SK-N-SH (cell line): Measurements from ENCODE around the gene HSPE1. TPM values are rescaled to one million over a fixed set of nuclear protein-coding genes. Genes with fewer than 3 reads are reported as not detected.

Experiments used
- CTCF ChIA-PET: fragments of 300-600, 350-600 bp; formaldehyde crosslinking; extraction: SDS; loops from one replicate; lab custom pipeline; 2021; lab: Yijun Ruan, JAX
- POLR2A ChIA-PET: fragments of 350-600 bp; sonication (Branson Sonifier 250); formaldehyde crosslinking; extraction: SDS; loops from one replicate; lab custom pipeline; 2020; ENCODE audit warnings: antibody characterized with exemption, inconsistent platforms; lab: Yijun Ruan, JAX
- DNase-seq: peaks from one replicate; pipeline ENCODE4 v3.0.0; 2012
- H2AFZ ChIP-seq: fragments of 200-600 bp; sonication (generic); 2 replicates; pipeline ENCODE4 v1.8.1; 2016; ENCODE audit warnings: antibody characterized with exemption, mild to moderate bottlenecking, low read depth
- H3F3A ChIP-seq: fragments of 200-600 bp; sonication (generic); replicated peaks from 2 replicates; pipeline ENCODE3; 2016; ENCODE audit warnings: antibody characterized with exemption, mild to moderate bottlenecking; ENCODE audit not compliant: insufficient read depth
- H3K27ac ChIP-seq, 2 experiments: fragments of 200-500 bp in 1 of 2; fragments of 200-600 bp in 1 of 2; sonication (Bioruptor generic) in 1 of 2; sonication (generic), shearing (Covaris generic) in 1 of 2; 2 replicates each; pipeline versions ENCODE4 v1.5.1 to v1.6.1; 2014 to 2016; ENCODE audit warnings: low read depth in 2 of 2, inconsistent platforms in 1 of 2, low read length in 1 of 2, mild to moderate bottlenecking in 1 of 2, mixed read lengths in 1 of 2
- H3K27me3 ChIP-seq: fragments of 200-600 bp; sonication (generic), shearing (Covaris generic); 2 replicates; pipeline ENCODE4 v1.6.1; 2016; ENCODE audit warnings: mixed run types; ENCODE audit not compliant: insufficient read depth
- H3K36me3 ChIP-seq, 2 experiments: fragments of 200-500 bp in 1 of 2; fragments of 200-600 bp in 1 of 2; sonication (Bioruptor generic) in 1 of 2; sonication (generic) in 1 of 2; replicated peaks in 1 of 2; 2 replicates each; pipeline versions ENCODE3 to v1.5.1; 2014 to 2016; ENCODE audit warnings: low read length in 1 of 2, mild to moderate bottlenecking in 1 of 2; ENCODE audit not compliant: insufficient read depth in 2 of 2, control insufficient read depth in 1 of 2
- H3K4me1 ChIP-seq, 2 experiments: fragments of 200-500 bp in 1 of 2; fragments of 200-600 bp in 1 of 2; sonication (Bioruptor generic) in 1 of 2; sonication (generic), shearing (Covaris generic) in 1 of 2; 2 replicates each; pipeline versions ENCODE4 v1.5.1 to v1.6.1; 2014 to 2016; ENCODE audit warnings: low read depth in 1 of 2, low read length in 1 of 2, mixed run types in 1 of 2; ENCODE audit not compliant: insufficient read depth in 2 of 2, control insufficient read depth in 1 of 2
- H3K4me2 ChIP-seq: fragments of 200-600 bp; sonication (generic), shearing (Covaris generic); 2 replicates; pipeline ENCODE4 v1.6.1; 2017; ENCODE audit warnings: mixed run types
- H3K4me3 ChIP-seq, 2 experiments: fragments of 200-500 bp in 1 of 2; fragments of 200-600 bp in 1 of 2; sonication (Bioruptor generic) in 1 of 2; sonication (generic), shearing (Covaris generic) in 1 of 2; 2 replicates each; pipeline versions ENCODE4 v1.5.1 to v1.8.1; 2014 to 2016; ENCODE audit warnings: low read depth in 2 of 2, inconsistent platforms in 1 of 2, low read length in 1 of 2, mild to moderate bottlenecking in 1 of 2, mixed read lengths in 1 of 2, moderate library complexity in 1 of 2
- H3K79me2 ChIP-seq: fragments of 200-600 bp; sonication (generic); 2 replicates; pipeline ENCODE4 v1.8.1; 2017; ENCODE audit warnings: mild to moderate bottlenecking; ENCODE audit not compliant: insufficient read depth
- H3K9ac ChIP-seq: fragments of 200-600 bp; sonication (generic); 2 replicates; pipeline ENCODE4 v1.6.1; 2017; ENCODE audit warnings: mixed run types
- H3K9me2 ChIP-seq: fragments of 200-600 bp; sonication (generic); 2 replicates; pipeline ENCODE4 v1.6.1; 2017; ENCODE audit warnings: mixed run types
- H3K9me3 ChIP-seq: fragments of 200-600 bp; sonication (generic); 2 replicates; pipeline ENCODE4 v1.6.1; 2017; ENCODE audit warnings: mixed run types, mild to moderate bottlenecking, moderate library complexity
- H4K20me1 ChIP-seq: fragments of 200-600 bp; sonication (generic); 2 replicates; pipeline ENCODE4 v1.6.1; 2017; ENCODE audit warnings: mild to moderate bottlenecking, mixed run types; ENCODE audit not compliant: insufficient read depth
- CTCF ChIP-seq: fragments of 200-600 bp; sonication (generic); IDR thresholded peaks from 2 replicates; pipeline ENCODE4 v1.6.1; 2017; ENCODE audit warnings: antibody characterized with exemption, mild to moderate bottlenecking, moderate library complexity
- ELF1 ChIP-seq: IDR thresholded peaks from 2 replicates; pipeline ENCODE4 v1.4.0; 2012
- FOSL2 ChIP-seq: IDR thresholded peaks from 2 replicates; pipeline ENCODE4 v1.4.0; 2012; ENCODE audit warnings: low read depth, mild to moderate bottlenecking, moderate library complexity, borderline replicate concordance
- GATA2 ChIP-seq: sonication (generic); formaldehyde crosslinking; IDR thresholded peaks from 2 replicates; pipeline ENCODE4 v1.5.0; 2020; ENCODE audit warnings: mild to moderate bottlenecking, missing genetic modification reagents
- IRF3 ChIP-seq: fragments of 150-350 bp; IDR thresholded peaks from 2 replicates; pipeline ENCODE4 v1.6.1; 2016; ENCODE audit warnings: mild to moderate bottlenecking, low read depth, low read length
- JUND ChIP-seq: IDR thresholded peaks from 2 replicates; pipeline ENCODE4 v1.4.0; 2012
- MAX ChIP-seq: IDR thresholded peaks from 2 replicates; pipeline ENCODE4 v1.4.0; 2012; ENCODE audit warnings: low read depth
- MEF2A ChIP-seq: IDR thresholded peaks from 2 replicates; pipeline ENCODE4 v1.4.0; 2012; ENCODE audit warnings: low read depth, borderline replicate concordance
- PBX3 ChIP-seq: IDR thresholded peaks from 2 replicates; pipeline ENCODE4; 2012
- RAD21 ChIP-seq: IDR thresholded peaks from 2 replicates; pipeline ENCODE4 v1.6.1; 2012; ENCODE audit warnings: mild to moderate bottlenecking, low read length
- RFX5 ChIP-seq: IDR thresholded peaks from 2 replicates; pipeline ENCODE4 v1.6.1; 2012; ENCODE audit warnings: mild to moderate bottlenecking, improper control_type of control experiment, low read length
- SIN3A ChIP-seq: IDR thresholded peaks from 2 replicates; pipeline ENCODE4 v1.6.1; 2012; ENCODE audit warnings: low read depth, mild to moderate bottlenecking, low read length, moderate library complexity, borderline replicate concordance
- TAF1 ChIP-seq: IDR thresholded peaks from 2 replicates; pipeline ENCODE4 v1.6.1; 2012; ENCODE audit warnings: low read depth, mild to moderate bottlenecking, low read length, moderate library complexity, borderline replicate concordance
- YY1 ChIP-seq: IDR thresholded peaks from 2 replicates; pipeline ENCODE4 v1.4.0; 2012; ENCODE audit warnings: low read depth, mild to moderate bottlenecking
- WGBS: methylation state at CpG from one replicate; pipeline ENCODE4 v1.1.6; 2017; ENCODE audit warnings: low lambda C conversion rate; 5-methylcytosine and 5-hydroxymethylcytosine counted together
- polyA plus RNA-seq, 3 experiments: library from polyadenylated mRNA; depleted of rRNA; stranded (reverse); fragments of >200 nt; gene quantifications; 2 replicates each; pipeline ENCODE4 v1.2.3, GENCODE V29; 2012
- TF ChIP-seq, protein P1 (sequence below): IDR thresholded peaks from 2 replicates; pipeline ENCODE4 v1.6.1; 2012; ENCODE audit warnings: mild to moderate bottlenecking, low read depth, low read length, moderate library complexity
- TF ChIP-seq, protein P2 (sequence below): fragments of 150-350 bp; IDR thresholded peaks from 2 replicates; pipeline ENCODE4 v1.6.1; 2017; ENCODE audit warnings: antibody characterized with exemption, low read length, low read depth, borderline replicate concordance

HSPE1 gene
- polyA plus RNA-seq, 1 of the 3 experiments (the other 2 are of a cell fraction), result 130 TPM

DNA sequence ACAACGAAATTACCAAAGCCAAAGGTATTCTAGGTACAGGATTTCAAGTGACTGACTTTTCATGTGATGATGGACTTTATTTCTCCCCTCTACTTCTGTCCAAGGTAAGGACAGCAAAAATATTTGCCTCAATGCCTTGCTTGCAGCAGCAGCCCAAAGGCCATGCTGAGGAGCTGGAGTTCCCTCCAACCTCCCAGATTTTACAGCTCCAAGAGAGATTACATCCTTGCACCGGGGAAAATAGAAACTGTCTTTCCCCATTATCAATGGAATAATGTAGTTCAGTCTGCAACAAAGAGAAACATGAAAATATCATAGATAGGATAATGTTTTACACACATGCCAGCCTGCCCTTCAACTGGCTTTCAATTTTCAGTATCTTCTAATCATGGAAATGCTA is 14.0 kb upstream of the HSPE1 start:
- no peak overlapping the region for H2AFZ ChIP-seq
- H3K4me2 ChIP-seq, result no peak overlapping the region
- H3K27ac ChIP-seq, result no peak overlapping the region
- ChIA-PET CTCF (no interaction called here), POLR2A (no interaction called here)
- no peak for DNase-seq
- no peaks in the 10 kb centered on the region; the same call in 1 of the 2 replicates for H3K9me3 ChIP-seq
- H3F3A ChIP-seq, result peaks cover 47% of the 10 kb centered on the region
- peaks cover 11% of the 10 kb centered on the region; the same call in 1 of the 2 replicates for H3K79me2 ChIP-seq
- no peak for TF ChIP-seq PBX3
- TF ChIP-seq SIN3A, result no peak
- TF ChIP-seq ELF1, result no peak
- TF ChIP-seq JUND, result no peak
- no peak for TF ChIP-seq RAD21
- no peak for TF ChIP-seq RFX5
- no peak for TF ChIP-seq CTCF
- TF ChIP-seq FOSL2, result no peak
- no peak for TF ChIP-seq MEF2A
- TF ChIP-seq, protein P1, sequence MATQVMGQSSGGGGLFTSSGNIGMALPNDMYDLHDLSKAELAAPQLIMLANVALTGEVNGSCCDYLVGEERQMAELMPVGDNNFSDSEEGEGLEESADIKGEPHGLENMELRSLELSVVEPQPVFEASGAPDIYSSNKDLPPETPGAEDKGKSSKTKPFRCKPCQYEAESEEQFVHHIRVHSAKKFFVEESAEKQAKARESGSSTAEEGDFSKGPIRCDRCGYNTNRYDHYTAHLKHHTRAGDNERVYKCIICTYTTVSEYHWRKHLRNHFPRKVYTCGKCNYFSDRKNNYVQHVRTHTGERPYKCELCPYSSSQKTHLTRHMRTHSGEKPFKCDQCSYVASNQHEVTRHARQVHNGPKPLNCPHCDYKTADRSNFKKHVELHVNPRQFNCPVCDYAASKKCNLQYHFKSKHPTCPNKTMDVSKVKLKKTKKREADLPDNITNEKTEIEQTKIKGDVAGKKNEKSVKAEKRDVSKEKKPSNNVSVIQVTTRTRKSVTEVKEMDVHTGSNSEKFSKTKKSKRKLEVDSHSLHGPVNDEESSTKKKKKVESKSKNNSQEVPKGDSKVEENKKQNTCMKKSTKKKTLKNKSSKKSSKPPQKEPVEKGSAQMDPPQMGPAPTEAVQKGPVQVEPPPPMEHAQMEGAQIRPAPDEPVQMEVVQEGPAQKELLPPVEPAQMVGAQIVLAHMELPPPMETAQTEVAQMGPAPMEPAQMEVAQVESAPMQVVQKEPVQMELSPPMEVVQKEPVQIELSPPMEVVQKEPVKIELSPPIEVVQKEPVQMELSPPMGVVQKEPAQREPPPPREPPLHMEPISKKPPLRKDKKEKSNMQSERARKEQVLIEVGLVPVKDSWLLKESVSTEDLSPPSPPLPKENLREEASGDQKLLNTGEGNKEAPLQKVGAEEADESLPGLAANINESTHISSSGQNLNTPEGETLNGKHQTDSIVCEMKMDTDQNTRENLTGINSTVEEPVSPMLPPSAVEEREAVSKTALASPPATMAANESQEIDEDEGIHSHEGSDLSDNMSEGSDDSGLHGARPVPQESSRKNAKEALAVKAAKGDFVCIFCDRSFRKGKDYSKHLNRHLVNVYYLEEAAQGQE, result no peak
- TF ChIP-seq YY1, result no peak
- no peak for TF ChIP-seq GATA2 (CRISPR knock-in tag)
- no peak for TF ChIP-seq TAF1
- no peak for TF ChIP-seq MAX
- no peak for TF ChIP-seq IRF3
- TF ChIP-seq, protein P2, sequence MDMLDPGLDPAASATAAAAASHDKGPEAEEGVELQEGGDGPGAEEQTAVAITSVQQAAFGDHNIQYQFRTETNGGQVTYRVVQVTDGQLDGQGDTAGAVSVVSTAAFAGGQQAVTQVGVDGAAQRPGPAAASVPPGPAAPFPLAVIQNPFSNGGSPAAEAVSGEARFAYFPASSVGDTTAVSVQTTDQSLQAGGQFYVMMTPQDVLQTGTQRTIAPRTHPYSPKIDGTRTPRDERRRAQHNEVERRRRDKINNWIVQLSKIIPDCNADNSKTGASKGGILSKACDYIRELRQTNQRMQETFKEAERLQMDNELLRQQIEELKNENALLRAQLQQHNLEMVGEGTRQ, result no peak
- H3K9ac ChIP-seq, result no peak overlapping the region
- H3K36me3 ChIP-seq, result peaks cover 50 to 84% of the 10 kb centered on the region in 2 experiments
- H3K27me3 ChIP-seq, result no peaks in the 10 kb centered on the region
- no peaks in the 10 kb centered on the region for H4K20me1 ChIP-seq
- WGBS, result 91% methylated on average over 2 of the region's 2 CpGs
- H3K4me3 ChIP-seq, result no peak overlapping the region
- H3K9me2 ChIP-seq, result no peaks in the 10 kb centered on the region
- H3K4me1 ChIP-seq, result no peaks in the 10 kb centered on the region
